ENCODE data around the gene CDKL5.
"Not testable (repeated sequence)": the region's sequence is repeated elsewhere in the genome, so short reads cannot be mapped to it uniquely, and the experiment has no call there.

Gene CDKL5

GRCh38 chrX:18578546-18578945 is 153.1 kb downstream of the CDKL5 start:
- DNase-seq: no peak

- DNase-seq: no peak
These were observed 154.1 kb downstream of the CDKL5 start for GRCh38 chrX:18579495-18579894.

- no peak for DNase-seq
These were observed 157.6 kb downstream of the CDKL5 start for GRCh38 chrX:18582910-18583493.

GRCh38 chrX:18589292-18589691 is 163.9 kb downstream of the CDKL5 start:
- not testable (repeated sequence) for DNase-seq

GRCh38 chrX:18591834-18592233 is 166.4 kb downstream of the CDKL5 start:
- DNase-seq: no peak

- no peak for DNase-seq
These were observed 168.7 kb downstream of the CDKL5 start for GRCh38 chrX:18594079-18594478.

- no peak for DNase-seq
These were observed 170.7 kb downstream of the CDKL5 start for GRCh38 chrX:18596096-18596495.

- no peak for DNase-seq
These were observed 173.0 kb downstream of the CDKL5 start for GRCh38 chrX:18598413-18598812.

- DNase-seq: no peak
These were observed 182.6 kb downstream of the CDKL5 start for GRCh38 chrX:18607966-18608365.

- no peak for DNase-seq
These were observed 188.7 kb downstream of the CDKL5 start for GRCh38 chrX:18613930-18614639.

- DNase-seq: no peak
These were observed 191.4 kb downstream of the CDKL5 start for GRCh38 chrX:18616688-18617406.

GRCh38 chrX:18617407-18617750 is 192.0 kb downstream of the CDKL5 start:
- DNase-seq: no peak

- no peak for DNase-seq
These were observed 193.9 kb downstream of the CDKL5 start for GRCh38 chrX:18619288-18619687.

GRCh38 chrX:18620349-18620748 is 194.9 kb downstream of the CDKL5 start:
- no peak for DNase-seq

GRCh38 chrX:18624599-18624998 is 199.2 kb downstream of the CDKL5 start:
- DNase-seq: no peak

- no peak for DNase-seq
These were observed 205.5 kb downstream of the CDKL5 start for GRCh38 chrX:18630934-18631333.

GRCh38 chrX:18638398-18638797 is 213.0 kb downstream of the CDKL5 start:
- no peak for DNase-seq

- no peak for DNase-seq
These were observed 213.9 kb downstream of the CDKL5 start for GRCh38 chrX:18639280-18639679.

- DNase-seq: no peak
These were observed 215.3 kb downstream of the CDKL5 start for GRCh38 chrX:18640686-18641085.

- no peak for DNase-seq
These were observed 217.8 kb downstream of the CDKL5 start for GRCh38 chrX:18643243-18643642.

- DNase-seq: no peak
These were observed 218.4 kb downstream of the CDKL5 start for GRCh38 chrX:18643853-18644252.

GRCh38 chrX:18647621-18648020 is 222.2 kb downstream of the CDKL5 start:
- DNase-seq: no peak

- no peak for DNase-seq
These were observed 224.1 kb downstream of the CDKL5 start for GRCh38 chrX:18649498-18649951.

GRCh38 chrX:18650662-18651061 is 225.3 kb downstream of the CDKL5 start:
- DNase-seq: no peak
